Smooth muscle cell (in vitro differentiated cells): ENCODE results near the gene ADGRB2. TPM values are rescaled to one million over a fixed set of nuclear protein-coding genes. Genes with fewer than 3 reads are reported as not detected.

Experiments used
- DNase-seq: peaks from one replicate; lab custom pipeline; 2025; ENCODE audit not compliant: unreplicated experiment; lab: John Stamatoyannopoulos, UW
- H2AFZ ChIP-seq: fragments of 200-600 bp; sonication (generic); 2 replicates; pipeline ENCODE4 v1.6.0; 2016; ENCODE audit warnings: antibody characterized with exemption, low read depth, mild to moderate bottlenecking
- H3F3A ChIP-seq: fragments of 200-600 bp; sonication (generic); 2 replicates; pipeline ENCODE4 v1.6.0; 2017; ENCODE audit warnings: antibody characterized with exemption, low read depth
- H3K27ac ChIP-seq: fragments of 200-600 bp; sonication (generic); 2 replicates; pipeline ENCODE4 v1.5.1; 2016; ENCODE audit warnings: low read depth, mild to moderate bottlenecking
- H3K27me3 ChIP-seq: fragments of 200-600 bp; sonication (generic); 2 replicates; pipeline ENCODE4 v1.6.1; 2016; ENCODE audit warnings: low read depth, mild to moderate bottlenecking
- H3K36me3 ChIP-seq: fragments of 200-600 bp; sonication (generic); 2 replicates; pipeline ENCODE4 v1.5.1; 2016; ENCODE audit warnings: low read depth
- H3K4me1 ChIP-seq: fragments of 200-600 bp; sonication (generic); 2 replicates; pipeline ENCODE4 v1.5.1; 2016; ENCODE audit warnings: low read depth
- H3K4me2 ChIP-seq: fragments of 200-600 bp; sonication (generic); 2 replicates; pipeline ENCODE4 v1.6.0; 2016; ENCODE audit warnings: mild to moderate bottlenecking
- H3K4me3 ChIP-seq: fragments of 200-600 bp; sonication (generic); 2 replicates; pipeline ENCODE4 v1.5.1; 2016; ENCODE audit warnings: mild to moderate bottlenecking
- H3K79me2 ChIP-seq: fragments of 200-600 bp; sonication (generic); 2 replicates; pipeline ENCODE4 v1.6.0; 2016; ENCODE audit warnings: low read depth, mild to moderate bottlenecking
- H3K9ac ChIP-seq: fragments of 200-600 bp; sonication (generic); 2 replicates; pipeline ENCODE4 v1.6.0; 2016; ENCODE audit warnings: low read depth
- H3K9me3 ChIP-seq: fragments of 200-600 bp; sonication (generic); replicated peaks from 2 replicates; pipeline ENCODE4 v1.5.1; 2016; ENCODE audit warnings: low read depth
- H4K20me1 ChIP-seq: fragments of 200-600 bp; sonication (generic); 2 replicates; pipeline ENCODE4 v1.6.0; 2016; ENCODE audit warnings: low read depth
- WGBS: methylation state at CpG from one replicate; pipeline ENCODE4 v1.1.7; 2016; ENCODE audit warnings: low lambda C conversion rate; 5-methylcytosine and 5-hydroxymethylcytosine counted together
- polyA plus RNA-seq: library from polyadenylated mRNA; unstranded; fragments of >200 nt; fragmentation: Nextera tagmentation; extraction: Ambion mirVana; gene quantifications from 2 replicates; pipeline ENCODE4 v1.2.1, GENCODE V29; 2016
- total RNA-seq: library from RNA; depleted of rRNA; stranded (reverse); fragments of >200 nt; gene quantifications from 2 replicates; pipeline ENCODE4 v1.2.3, GENCODE V29; 2014
- TF ChIP-seq, protein P1 (sequence below): fragments of 200-600 bp; sonication (generic); IDR thresholded peaks from 2 replicates; pipeline ENCODE4 v1.5.1; 2017; ENCODE audit warnings: borderline replicate concordance, mild to moderate bottlenecking, antibody characterized with exemption; ENCODE audit not compliant: insufficient read depth, poor library complexity, severe bottlenecking

ADGRB2 gene
- total and polyA plus RNA-seq, 2 experiments from 2014 or later: 8.8 to 9.4 TPM

DNA sequence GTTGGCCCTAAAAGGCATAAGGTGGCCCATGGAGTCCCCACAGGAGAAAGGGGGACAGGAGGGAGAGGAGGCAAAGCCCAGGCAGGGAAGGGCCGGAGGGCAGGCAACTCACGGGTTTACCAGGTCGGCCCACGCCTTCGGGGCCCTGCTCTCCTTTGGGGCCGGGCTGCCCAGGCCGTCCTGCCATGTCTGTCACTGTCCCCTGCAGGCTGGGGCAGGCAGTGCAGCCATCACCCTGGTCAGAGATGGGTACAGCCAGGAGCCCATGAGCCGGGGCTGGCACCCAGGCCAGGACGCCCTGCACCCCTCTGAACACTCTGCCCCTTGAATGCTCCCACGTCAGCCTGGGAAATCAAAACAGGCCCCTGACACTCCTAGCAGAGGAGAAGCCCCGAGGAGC, 80.1 kb downstream of the ADGRB2 start:
- TF ChIP-seq, protein P1, sequence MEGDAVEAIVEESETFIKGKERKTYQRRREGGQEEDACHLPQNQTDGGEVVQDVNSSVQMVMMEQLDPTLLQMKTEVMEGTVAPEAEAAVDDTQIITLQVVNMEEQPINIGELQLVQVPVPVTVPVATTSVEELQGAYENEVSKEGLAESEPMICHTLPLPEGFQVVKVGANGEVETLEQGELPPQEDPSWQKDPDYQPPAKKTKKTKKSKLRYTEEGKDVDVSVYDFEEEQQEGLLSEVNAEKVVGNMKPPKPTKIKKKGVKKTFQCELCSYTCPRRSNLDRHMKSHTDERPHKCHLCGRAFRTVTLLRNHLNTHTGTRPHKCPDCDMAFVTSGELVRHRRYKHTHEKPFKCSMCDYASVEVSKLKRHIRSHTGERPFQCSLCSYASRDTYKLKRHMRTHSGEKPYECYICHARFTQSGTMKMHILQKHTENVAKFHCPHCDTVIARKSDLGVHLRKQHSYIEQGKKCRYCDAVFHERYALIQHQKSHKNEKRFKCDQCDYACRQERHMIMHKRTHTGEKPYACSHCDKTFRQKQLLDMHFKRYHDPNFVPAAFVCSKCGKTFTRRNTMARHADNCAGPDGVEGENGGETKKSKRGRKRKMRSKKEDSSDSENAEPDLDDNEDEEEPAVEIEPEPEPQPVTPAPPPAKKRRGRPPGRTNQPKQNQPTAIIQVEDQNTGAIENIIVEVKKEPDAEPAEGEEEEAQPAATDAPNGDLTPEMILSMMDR: peak; percentile 29

DNA sequence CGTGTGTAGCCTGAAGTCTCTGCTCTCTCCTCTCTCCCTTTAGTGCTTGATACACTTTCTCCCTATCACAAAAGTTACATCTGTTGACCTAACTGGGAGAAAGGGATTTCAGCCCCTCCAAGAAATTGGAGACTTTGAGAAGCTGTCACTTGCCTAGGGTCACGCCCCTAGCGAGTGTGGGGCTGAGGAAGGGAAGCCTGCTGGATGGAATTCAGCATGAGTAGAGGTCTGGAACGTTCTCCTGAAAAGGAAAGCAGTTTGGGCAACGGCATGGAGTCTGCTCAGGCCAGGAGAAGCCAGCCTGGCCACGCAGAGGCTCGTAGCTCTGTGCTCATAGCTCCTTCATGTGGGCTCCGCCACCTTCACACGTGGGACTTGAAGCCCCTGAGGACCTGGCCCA, 82.7 kb downstream of the ADGRB2 start:
- Histone ChIP-seq H3K36me3 (no peaks in the 10 kb centered on the region), H3K9me3 (no peaks in the 10 kb centered on the region), H4K20me1 (no peaks in the 10 kb centered on the region), H3K4me1 (no peaks in the 10 kb centered on the region), H3K27me3 (no peaks in the 10 kb centered on the region), H3F3A (no peaks in the 10 kb centered on the region), H3K79me2 (no peaks in the 10 kb centered on the region), H2AFZ (no peak overlapping the region), H3K9ac (no peak overlapping the region), H3K4me2 (no peak overlapping the region), H3K27ac (no peak overlapping the region), H3K4me3 (no peak overlapping the region)
- TF ChIP-seq, protein P1: no peak
- 82% methylated on average over 9 of the region's 9 CpGs for WGBS
- no peak for DNase-seq

More for the DNA sequence above, 80.1 kb downstream of the ADGRB2 start:
- H3K4me3 ChIP-seq: no peak overlapping the region
- WGBS: 82% methylated on average over 11 of the region's 11 CpGs
- H2AFZ ChIP-seq: no peak overlapping the region
- no peaks in the 10 kb centered on the region for H3K4me1 ChIP-seq
- no peaks in the 10 kb centered on the region for H3K79me2 ChIP-seq
- H4K20me1 ChIP-seq: no peaks in the 10 kb centered on the region
- no peaks in the 10 kb centered on the region for H3F3A ChIP-seq
- peaks cover 4% of the 10 kb centered on the region for H3K36me3 ChIP-seq
- DNase-seq: no peak
- no peak overlapping the region for H3K9ac ChIP-seq
- no peak overlapping the region for H3K4me2 ChIP-seq
- no peak overlapping the region for H3K27ac ChIP-seq
- no peaks in the 10 kb centered on the region for H3K9me3 ChIP-seq
- no peaks in the 10 kb centered on the region for H3K27me3 ChIP-seq

DNA sequence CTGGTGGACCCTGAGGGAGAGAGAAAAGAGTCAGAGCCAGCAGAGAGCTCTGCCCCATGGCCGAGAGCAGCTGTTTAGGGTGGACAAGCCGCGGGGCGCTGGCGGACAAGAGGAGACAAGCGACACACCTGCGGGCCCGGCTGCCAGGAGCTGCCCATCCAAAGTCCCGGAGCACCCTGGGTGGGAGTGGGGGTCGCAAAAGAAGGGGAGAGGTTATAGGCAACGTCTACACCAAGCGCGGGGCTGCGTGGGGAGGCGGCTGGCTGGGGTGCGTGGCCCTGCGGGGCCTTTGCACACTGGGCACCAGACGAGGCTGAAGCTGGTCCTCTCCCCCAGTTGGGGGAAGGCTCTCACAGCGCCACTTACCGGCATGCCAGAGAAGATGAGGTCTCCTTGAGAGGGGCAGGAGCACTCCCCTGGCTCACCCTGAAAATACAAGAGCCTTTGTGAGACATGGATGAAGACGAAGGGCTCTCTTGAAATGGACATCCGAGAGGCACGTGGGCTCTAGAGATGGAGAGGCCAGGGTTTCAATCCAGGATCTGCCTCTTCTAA, 84.4 kb downstream of the ADGRB2 start:
- H3K4me2 ChIP-seq: no peak overlapping the region
- no peaks in the 10 kb centered on the region for H3K79me2 ChIP-seq
- H3K9me3 ChIP-seq: no peaks in the 10 kb centered on the region
- 96% methylated on average over 22 of the region's 23 CpGs for WGBS
- H3K27ac ChIP-seq: no peak overlapping the region
- H4K20me1 ChIP-seq: no peaks in the 10 kb centered on the region
- no peaks in the 10 kb centered on the region for H3K4me1 ChIP-seq
- no peaks in the 10 kb centered on the region for H3F3A ChIP-seq
- DNase-seq: no peak
- TF ChIP-seq, protein P1: no peak
- H3K27me3 ChIP-seq: no peaks in the 10 kb centered on the region
- no peaks in the 10 kb centered on the region for H3K36me3 ChIP-seq
- no peak overlapping the region for H2AFZ ChIP-seq
- H3K4me3 ChIP-seq: no peak overlapping the region
- H3K9ac ChIP-seq: no peak overlapping the region

DNA sequence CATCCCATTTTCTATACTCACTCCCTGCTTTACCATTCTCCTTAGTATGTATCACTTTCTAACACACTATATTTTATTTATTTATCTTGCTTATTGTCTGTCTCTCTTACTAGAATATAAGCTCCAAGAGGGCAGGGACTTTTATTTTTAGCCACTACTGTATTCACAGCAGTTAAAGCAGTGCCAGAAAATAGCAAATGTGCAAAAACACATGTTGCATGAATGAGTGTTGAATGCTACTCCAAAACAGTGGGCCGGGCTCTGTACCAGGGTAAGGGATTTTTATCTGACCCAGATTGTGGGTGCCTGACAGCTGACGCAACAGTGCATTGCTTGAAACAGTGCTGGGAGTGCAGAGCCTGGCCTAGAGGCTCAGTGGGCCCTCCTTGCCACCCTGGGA, 85.0 kb downstream of the ADGRB2 start:
- H3K36me3 ChIP-seq: no peaks in the 10 kb centered on the region

More for the DNA sequence above, 85.0 kb downstream of the ADGRB2 start:
- no peaks in the 10 kb centered on the region for H3K27me3 ChIP-seq
- no peaks in the 10 kb centered on the region for H3K9me3 ChIP-seq
- H3K9ac ChIP-seq: no peak overlapping the region
- no peak overlapping the region for H2AFZ ChIP-seq
- H3K27ac ChIP-seq: no peak overlapping the region
- H3K4me1 ChIP-seq: no peaks in the 10 kb centered on the region
- no peaks in the 10 kb centered on the region for H3K79me2 ChIP-seq
- no peak overlapping the region for H3K4me2 ChIP-seq
- H3K4me3 ChIP-seq: no peak overlapping the region
- no peaks in the 10 kb centered on the region for H3F3A ChIP-seq
- 41% methylated on average over 2 of the region's 2 CpGs for WGBS
- no peak for DNase-seq
- TF ChIP-seq, protein P1: no peak
- H4K20me1 ChIP-seq: no peaks in the 10 kb centered on the region
